Measurements from ENCODE around the gene ARMH2. TPM values are rescaled to one million over a fixed set of nuclear protein-coding genes. Genes with fewer than 3 reads are reported as not detected.

Gene ARMH2
- total and polyA plus RNA-seq, 2 experiments from 2014 or later = not detected

GRCh38 chr6:24763578-24763977 is 35.1 kb downstream of the ARMH2 start:
- Histone ChIP-seq H3F3A (ENCODE audit: insufficient read depth) (no peaks in the 10 kb centered on the region), H3K9ac (no peak overlapping the region), H3K4me1 (ENCODE audit: insufficient read depth) (no peaks in the 10 kb centered on the region), H3K27ac (no peak overlapping the region), H3K36me3 (ENCODE audit: low read depth) (no peaks in the 10 kb centered on the region), H3K79me2 (ENCODE audit: insufficient read depth) (no peaks in the 10 kb centered on the region), H3K9me3 (ENCODE audit: low read depth) (no peaks in the 10 kb centered on the region), H2AFZ (no peak overlapping the region), H3K4me3 (no peak overlapping the region), H3K27me3 (replicated peaks; ENCODE audit: insufficient read depth) (no peaks in the 10 kb centered on the region), H3K9me2 (ENCODE audit: insufficient read depth) (no peaks in the 10 kb centered on the region), H4K20me1 (ENCODE audit: insufficient read depth) (no peaks in the 10 kb centered on the region), H3K4me2 (ENCODE audit: unreplicated experiment) (no peak overlapping the region)
- TF ChIP-seq EZH2phosphoT487 (IDR thresholded peaks at IDR 0.05; ENCODE audit: insufficient read depth, low read depth) (no peak), EZH2 (IDR thresholded peaks at IDR 0.05; ENCODE audit: insufficient read depth, poor library complexity, severe bottlenecking) (no peak)
- DNase-seq = no peak
- in situ Hi-C loops (cut with MboI) = loop anchor here (5.0 kb wide), 1 partner anchor 181 kb away; no protein-coding TSS in a partner anchor
- 75 to 77% methylated on average over 3 of the region's 3 CpGs for WGBS, 2 experiments (ENCODE audit: low coverage in 1 of 2, low lambda C conversion rate in 2 of 2, missing lambda C conversion rate in 2 of 2)

GRCh38 chr6:24761851-24762250 is 36.9 kb downstream of the ARMH2 start:
- in situ Hi-C loops (cut with MboI) = loop anchor here (5.0 kb wide), 1 partner anchor 180 kb away; no protein-coding TSS in a partner anchor
- no peak for DNase-seq

GRCh38 chr6:24761193-24761835 is 37.4 kb downstream of the ARMH2 start:
- no peaks in the 10 kb centered on the region for H3K79me2 ChIP-seq (ENCODE audit: insufficient read depth)
- no peaks in the 10 kb centered on the region for H3K9me2 ChIP-seq (ENCODE audit: insufficient read depth)
- in situ Hi-C loops (cut with MboI) = loop anchor here (5.0 kb wide), 1 partner anchor 179 kb away; no protein-coding TSS in a partner anchor
- H3K36me3 ChIP-seq (ENCODE audit: low read depth) = no peaks in the 10 kb centered on the region
- H3K4me1 ChIP-seq (ENCODE audit: insufficient read depth) = no peaks in the 10 kb centered on the region
- no peaks in the 10 kb centered on the region for H4K20me1 ChIP-seq (ENCODE audit: insufficient read depth)
- H3K27me3 ChIP-seq (replicated peaks; ENCODE audit: insufficient read depth) = no peaks in the 10 kb centered on the region
- no peak overlapping the region for H3K9ac ChIP-seq
- no peak for TF ChIP-seq EZH2phosphoT487 (IDR thresholded peaks at IDR 0.05; ENCODE audit: insufficient read depth, low read depth)
- TF ChIP-seq EZH2 (IDR thresholded peaks at IDR 0.05; ENCODE audit: insufficient read depth, poor library complexity, severe bottlenecking) = no peak
- no peak for DNase-seq
- H3K4me3 ChIP-seq = no peak overlapping the region
- no peak overlapping the region for H3K4me2 ChIP-seq (ENCODE audit: unreplicated experiment)
- no peaks in the 10 kb centered on the region for H3K9me3 ChIP-seq (ENCODE audit: low read depth)
- WGBS, 2 experiments (ENCODE audit: low coverage in 1 of 2, low lambda C conversion rate in 2 of 2, missing lambda C conversion rate in 2 of 2) = 80 to 89% methylated on average over 13 to 17 of the region's 17 CpGs
- H3K27ac ChIP-seq = no peak overlapping the region
- no peaks in the 10 kb centered on the region for H3F3A ChIP-seq (ENCODE audit: insufficient read depth)
- no peak overlapping the region for H2AFZ ChIP-seq

More at GRCh38 chr6:24761851-24762250, 36.9 kb downstream of the ARMH2 start:
- H3K4me2 ChIP-seq (ENCODE audit: unreplicated experiment) = no peak overlapping the region
- no peak overlapping the region for H3K27ac ChIP-seq
- no peaks in the 10 kb centered on the region for H3K9me2 ChIP-seq (ENCODE audit: insufficient read depth)
- no peaks in the 10 kb centered on the region for H3K36me3 ChIP-seq (ENCODE audit: low read depth)
- H3K27me3 ChIP-seq (replicated peaks; ENCODE audit: insufficient read depth) = no peaks in the 10 kb centered on the region
- no peak overlapping the region for H3K4me3 ChIP-seq
- no peak overlapping the region for H3K9ac ChIP-seq
- no peaks in the 10 kb centered on the region for H3K9me3 ChIP-seq (ENCODE audit: low read depth)
- no peak for TF ChIP-seq EZH2 (IDR thresholded peaks at IDR 0.05; ENCODE audit: insufficient read depth, poor library complexity, severe bottlenecking)
- no peak for TF ChIP-seq EZH2phosphoT487 (IDR thresholded peaks at IDR 0.05; ENCODE audit: insufficient read depth, low read depth)
- H4K20me1 ChIP-seq (ENCODE audit: insufficient read depth) = no peaks in the 10 kb centered on the region
- H3K79me2 ChIP-seq (ENCODE audit: insufficient read depth) = no peaks in the 10 kb centered on the region
- no peaks in the 10 kb centered on the region for H3F3A ChIP-seq (ENCODE audit: insufficient read depth)
- H3K4me1 ChIP-seq (ENCODE audit: insufficient read depth) = no peaks in the 10 kb centered on the region
- no peak overlapping the region for H2AFZ ChIP-seq

- H2AFZ ChIP-seq = no peak overlapping the region
- 88 to 95% methylated on average over 5 of the region's 5 CpGs for WGBS, 2 experiments (ENCODE audit: low coverage in 1 of 2, low lambda C conversion rate in 2 of 2, missing lambda C conversion rate in 2 of 2)
- in situ Hi-C loops (cut with MboI) = loop anchor here (5.0 kb wide), 1 partner anchor 178 kb away; no protein-coding TSS in a partner anchor
These were observed 38.5 kb downstream of the ARMH2 start for GRCh38 chr6:24760210-24760609.

More at GRCh38 chr6:24760210-24760609, 38.5 kb downstream of the ARMH2 start:
- H4K20me1 ChIP-seq (ENCODE audit: insufficient read depth) = no peaks in the 10 kb centered on the region
- H3K4me1 ChIP-seq (ENCODE audit: insufficient read depth) = no peaks in the 10 kb centered on the region
- H3K27me3 ChIP-seq (replicated peaks; ENCODE audit: insufficient read depth) = no peaks in the 10 kb centered on the region
- H3K4me3 ChIP-seq = no peak overlapping the region
- no peak for DNase-seq
- no peak overlapping the region for H3K9ac ChIP-seq
- no peaks in the 10 kb centered on the region for H3K36me3 ChIP-seq (ENCODE audit: low read depth)
- no peak for TF ChIP-seq EZH2 (IDR thresholded peaks at IDR 0.05; ENCODE audit: insufficient read depth, poor library complexity, severe bottlenecking)
- no peak for TF ChIP-seq EZH2phosphoT487 (IDR thresholded peaks at IDR 0.05; ENCODE audit: insufficient read depth, low read depth)
- H3K9me2 ChIP-seq (ENCODE audit: insufficient read depth) = no peaks in the 10 kb centered on the region
- H3K79me2 ChIP-seq (ENCODE audit: insufficient read depth) = no peaks in the 10 kb centered on the region
- no peak overlapping the region for H3K27ac ChIP-seq
- no peak overlapping the region for H3K4me2 ChIP-seq (ENCODE audit: unreplicated experiment)
- H3K9me3 ChIP-seq (ENCODE audit: low read depth) = no peaks in the 10 kb centered on the region
- no peaks in the 10 kb centered on the region for H3F3A ChIP-seq (ENCODE audit: insufficient read depth)

Data from GM23248 (cell line).